PC-9 (cell line): ENCODE data around the gene SELENOM. TPM values are rescaled to one million over a fixed set of nuclear protein-coding genes. Genes with fewer than 3 reads are reported as not detected.
A peak's percentile ranks its signal among the peaks of the same experiment; 100 is the strongest.

Source experiments
- BruUV-seq: library from RNA; stranded (reverse); fragments of 400-500 nt; replicated peaks from 2 replicates; lab custom pipeline; 2021; lab: Mats Ljungman, UMichigan
- CTCF ChIA-PET: fragments of 300-600 bp; sonication (Branson Sonifier 250); formaldehyde crosslinking; loops from one replicate; lab custom pipeline; 2022; ENCODE audit warnings: antibody characterized with exemption; lab: Charles Lee
- POLR2A ChIA-PET: fragments of 300-600 bp; sonication (Branson Sonifier 250); formaldehyde crosslinking; loops from one replicate; lab custom pipeline; 2022; ENCODE audit warnings: antibody characterized with exemption; ENCODE audit not compliant: unreplicated experiment; lab: Charles Lee
- DNase-seq, 2 experiments: peaks; one replicate each; pipeline versions ENCODE4 v3.0.0 to v3.0.0-alpha.2; 2015 to 2022; ENCODE audit warnings: mixed read lengths in 1 of 2
- H2AFZ ChIP-seq: fragments of 200-600 bp; sonication (generic); 2 replicates; pipeline ENCODE4 v1.8.1; 2017; ENCODE audit warnings: antibody characterized with exemption
- H3F3A ChIP-seq: fragments of 200-600 bp; sonication (generic); 2 replicates; pipeline ENCODE4 v1.8.1; 2017; ENCODE audit warnings: antibody characterized with exemption, mild to moderate bottlenecking, low read depth; ENCODE audit not compliant: insufficient read depth
- H3K27ac ChIP-seq: fragments of 200-600 bp; sonication (generic); 2 replicates; pipeline ENCODE4 v1.6.1; 2016; ENCODE audit warnings: mixed run types
- H3K27me3 ChIP-seq: fragments of 200-600 bp; sonication (generic); 2 replicates; pipeline ENCODE4 v1.6.1; 2016; ENCODE audit warnings: low read depth, mixed run types; ENCODE audit not compliant: insufficient read depth
- H3K36me3 ChIP-seq: fragments of 200-600 bp; sonication (generic); 2 replicates; pipeline ENCODE4 v1.6.1; 2016; ENCODE audit warnings: low read depth, mixed run types
- H3K4me1 ChIP-seq: fragments of 200-600 bp; sonication (generic); replicated peaks from 2 replicates; pipeline ENCODE4 v1.6.1; 2016; ENCODE audit warnings: mixed run types; ENCODE audit not compliant: insufficient read depth
- H3K4me2 ChIP-seq: fragments of 200-600 bp; sonication (generic); 2 replicates; pipeline ENCODE4 v1.6.1; 2017; ENCODE audit warnings: mixed run types
- H3K4me3 ChIP-seq: fragments of 200-600 bp; sonication (generic); 2 replicates; pipeline ENCODE4 v1.6.1; 2016; ENCODE audit warnings: mixed run types
- H3K79me2 ChIP-seq: fragments of 200-600 bp; sonication (generic); 2 replicates; pipeline ENCODE4 v1.6.1; 2017; ENCODE audit warnings: low read depth, mixed run types
- H3K9me2 ChIP-seq: fragments of 200-600 bp; sonication (generic); 2 replicates; pipeline ENCODE4 v1.8.1; 2017; ENCODE audit warnings: mild to moderate bottlenecking; ENCODE audit not compliant: insufficient read depth
- H3K9me3 ChIP-seq: fragments of 200-600 bp; sonication (generic); 2 replicates; pipeline ENCODE4 v1.8.1; 2016; ENCODE audit warnings: low read depth; ENCODE audit not compliant: insufficient read depth
- H4K20me1 ChIP-seq: fragments of 200-600 bp; sonication (generic); 2 replicates; pipeline ENCODE4 v1.8.1; 2017; ENCODE audit not compliant: insufficient read depth
- EZH2 ChIP-seq: fragments of 200-600 bp; sonication (generic); IDR thresholded peaks from 2 replicates; pipeline ENCODE4 v1.8.0; 2017; ENCODE audit warnings: antibody characterized with exemption, low read depth
- intact Hi-C: fragments of 100-400 bp; cut with micrococcal nuclease; formaldehyde crosslinking; loops from one replicate; pipeline ENCODE4 v1.10.0; 2022; ENCODE audit not compliant: unreplicated experiment
- total RNA-seq: library from RNA; stranded (reverse); gene quantifications from 2 replicates; pipeline ENCODE4 v1.2.3, GENCODE V29; 2021
- TF ChIP-seq, protein P1 (sequence below): fragments of 200-600 bp; sonication (generic); conservative IDR thresholded peaks from 2 replicates; pipeline ENCODE4 v1.6.1; 2017; ENCODE audit warnings: mixed run types, antibody characterized with exemption, mild to moderate bottlenecking, moderate library complexity

SELENOM gene
- total RNA-seq, 1 experiment from 2014 or later, result 20.7 TPM

DNA sequence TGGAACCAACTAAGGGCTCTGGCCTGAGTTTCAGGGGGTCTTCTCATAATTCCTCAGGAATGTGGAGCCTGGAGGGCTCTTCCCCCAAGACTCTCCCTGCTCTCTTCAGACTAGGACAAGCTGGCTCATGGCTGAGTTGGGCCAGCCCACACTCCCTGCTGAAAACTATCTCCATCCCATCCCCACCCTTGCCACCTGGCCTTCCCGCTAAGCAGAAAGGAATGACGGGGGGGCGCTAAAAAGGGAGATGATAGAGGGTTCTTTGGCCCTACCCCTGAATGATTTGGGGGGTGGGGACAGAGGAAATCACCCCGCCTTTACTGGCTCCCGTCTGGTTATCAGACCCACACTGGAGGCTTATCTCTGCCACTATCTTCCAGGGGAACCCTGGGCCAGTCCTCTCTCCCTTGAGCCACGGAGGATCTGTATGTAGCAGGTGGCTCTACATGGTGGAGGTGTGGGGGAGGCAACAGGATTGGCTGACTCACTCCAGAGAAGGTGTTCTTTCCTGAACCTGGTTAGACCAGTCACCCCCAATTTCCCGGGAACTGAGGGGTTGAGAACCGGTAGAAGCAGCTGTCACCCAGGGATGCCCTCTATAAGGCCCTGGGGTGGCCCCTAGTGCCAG is 20.6 kb downstream of the SELENOM start:
- H3K4me2 ChIP-seq, result no peak overlapping the region
- H3K36me3 ChIP-seq, result no peaks in the 10 kb centered on the region
- no TSS peak for BruUV-seq
- TF ChIP-seq EZH2, result no peak
- TF ChIP-seq, protein P1, sequence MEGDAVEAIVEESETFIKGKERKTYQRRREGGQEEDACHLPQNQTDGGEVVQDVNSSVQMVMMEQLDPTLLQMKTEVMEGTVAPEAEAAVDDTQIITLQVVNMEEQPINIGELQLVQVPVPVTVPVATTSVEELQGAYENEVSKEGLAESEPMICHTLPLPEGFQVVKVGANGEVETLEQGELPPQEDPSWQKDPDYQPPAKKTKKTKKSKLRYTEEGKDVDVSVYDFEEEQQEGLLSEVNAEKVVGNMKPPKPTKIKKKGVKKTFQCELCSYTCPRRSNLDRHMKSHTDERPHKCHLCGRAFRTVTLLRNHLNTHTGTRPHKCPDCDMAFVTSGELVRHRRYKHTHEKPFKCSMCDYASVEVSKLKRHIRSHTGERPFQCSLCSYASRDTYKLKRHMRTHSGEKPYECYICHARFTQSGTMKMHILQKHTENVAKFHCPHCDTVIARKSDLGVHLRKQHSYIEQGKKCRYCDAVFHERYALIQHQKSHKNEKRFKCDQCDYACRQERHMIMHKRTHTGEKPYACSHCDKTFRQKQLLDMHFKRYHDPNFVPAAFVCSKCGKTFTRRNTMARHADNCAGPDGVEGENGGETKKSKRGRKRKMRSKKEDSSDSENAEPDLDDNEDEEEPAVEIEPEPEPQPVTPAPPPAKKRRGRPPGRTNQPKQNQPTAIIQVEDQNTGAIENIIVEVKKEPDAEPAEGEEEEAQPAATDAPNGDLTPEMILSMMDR, result no peak
- no peaks in the 10 kb centered on the region; the same call in 1 of the 2 replicates for H4K20me1 ChIP-seq
- H3K79me2 ChIP-seq, result no peaks in the 10 kb centered on the region
- no peak overlapping the region for H2AFZ ChIP-seq
- peaks cover 13% of the 10 kb centered on the region; the same call in 1 of the 2 replicates for H3F3A ChIP-seq
- H3K4me1 ChIP-seq, result peaks cover 18% of the 10 kb centered on the region
- no peaks in the 10 kb centered on the region for H3K9me2 ChIP-seq
- no peaks in the 10 kb centered on the region for H3K9me3 ChIP-seq
- H3K27me3 ChIP-seq, result no peaks in the 10 kb centered on the region
- intact Hi-C loops, result loop anchor here (5.0 kb wide), 1 partner anchor 325 kb away; no protein-coding TSS in a partner anchor
- ChIA-PET CTCF (no interaction called here), POLR2A (no interaction called here)
- H3K4me3 ChIP-seq, result no peak overlapping the region
- peak in 1 of 2 experiments; percentile 30 for DNase-seq
- no peak overlapping the region for H3K27ac ChIP-seq

DNA sequence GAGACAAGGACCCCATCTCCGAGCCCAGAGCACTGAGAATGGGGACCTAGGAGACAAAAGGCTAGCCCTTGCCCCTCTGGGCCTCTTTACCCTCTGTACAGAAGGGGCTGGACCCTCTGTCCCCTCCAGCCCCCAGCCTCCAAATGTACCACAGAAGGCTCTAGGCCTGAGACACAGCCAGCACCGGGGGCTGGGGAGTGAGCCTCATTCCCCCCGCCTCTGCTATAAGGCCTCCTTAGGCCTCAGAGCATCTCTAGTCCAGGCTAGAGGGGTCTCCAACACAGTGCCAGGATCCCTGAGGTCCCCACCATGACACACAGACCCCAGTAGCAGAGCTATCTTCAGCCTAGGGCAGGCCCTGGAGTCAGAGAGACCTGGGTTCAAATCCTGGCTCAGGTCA is 21.4 kb downstream of the SELENOM start:
- TF ChIP-seq EZH2, result no peak
- TF ChIP-seq, protein P1, result no peak
- Histone ChIP-seq H3K4me1 (peaks cover 20% of the 10 kb centered on the region), H3K9me2 (no peaks in the 10 kb centered on the region), H4K20me1 (no peaks in the 10 kb centered on the region; the same call in 1 of the 2 replicates), H3K4me3 (no peak overlapping the region), H3K36me3 (no peaks in the 10 kb centered on the region), H2AFZ (no peak overlapping the region), H3K27me3 (no peaks in the 10 kb centered on the region), H3K9me3 (no peaks in the 10 kb centered on the region), H3F3A (peaks cover 13% of the 10 kb centered on the region; the same call in 1 of the 2 replicates), H3K27ac (no peak overlapping the region), H3K79me2 (no peaks in the 10 kb centered on the region), H3K4me2 (no peak overlapping the region)
- no peak for DNase-seq
- BruUV-seq, result no TSS peak
- ChIA-PET POLR2A (no interaction called here), CTCF (no interaction called here)
- intact Hi-C loops, result loop anchor here (5.0 kb wide), 1 partner anchor 324 kb away; no protein-coding TSS in a partner anchor

DNA sequence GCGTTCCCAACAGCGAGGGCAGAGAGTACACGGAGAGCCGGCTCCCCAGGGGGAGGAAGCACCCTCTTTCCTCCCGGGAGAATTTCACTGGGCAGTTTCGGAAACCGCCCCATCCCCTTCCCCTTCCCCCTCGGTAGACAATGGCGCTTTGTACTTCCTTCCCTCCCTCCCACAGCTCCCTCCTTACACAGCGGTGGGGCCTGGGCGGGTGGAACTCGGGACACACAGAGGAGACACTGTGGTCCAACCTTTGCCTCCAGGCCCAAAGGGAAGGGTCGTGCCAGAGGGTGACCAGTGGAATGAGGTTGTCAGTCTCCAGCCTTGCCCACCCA is 21.9 kb downstream of the SELENOM start:
- intact Hi-C loops, result loop anchor here (5.0 kb wide), 1 partner anchor 323 kb away; no protein-coding TSS in a partner anchor
- no peak for TF ChIP-seq EZH2
- TF ChIP-seq, protein P1, result peak; percentile 33; the same call in 1 of the 2 replicates
- peak overlapping the region; percentile 78 for H3K4me2 ChIP-seq
- no peak overlapping the region for H3K27ac ChIP-seq
- peak overlapping the region; percentile 67; the same call in 1 of the 2 replicates for H3K4me3 ChIP-seq
- DNase-seq, result no peak
- ChIA-PET POLR2A (no interaction called here), CTCF (no interaction called here)
- H4K20me1 ChIP-seq, result no peaks in the 10 kb centered on the region; the same call in 1 of the 2 replicates
- H3K79me2 ChIP-seq, result no peaks in the 10 kb centered on the region
- BruUV-seq, result no TSS peak
- H3K4me1 ChIP-seq, result peaks cover 20% of the 10 kb centered on the region
- peaks cover 13% of the 10 kb centered on the region; the same call in 1 of the 2 replicates for H3F3A ChIP-seq
- no peaks in the 10 kb centered on the region for H3K9me2 ChIP-seq
- no peaks in the 10 kb centered on the region for H3K36me3 ChIP-seq
- no peaks in the 10 kb centered on the region for H3K9me3 ChIP-seq
- H2AFZ ChIP-seq, result no peak overlapping the region; the same call in 1 of the 2 replicates
- H3K27me3 ChIP-seq, result no peaks in the 10 kb centered on the region
